HG02981 (cell line): ENCODE data around the gene MAP4K2.

ENCODE experiments used
- ATAC-seq: cut with Tn5 transposase; IDR thresholded peaks from one replicate; pipeline ENCODE4 v1.9.1; 2021; ENCODE audit warnings: mild to moderate bottlenecking, moderate library complexity; ENCODE audit not compliant: unreplicated experiment

Gene MAP4K2

GRCh38 chr11:64755681-64756361 lies 47.2 kb downstream of the MAP4K2 start:
- ATAC-seq = no peak

DNA sequence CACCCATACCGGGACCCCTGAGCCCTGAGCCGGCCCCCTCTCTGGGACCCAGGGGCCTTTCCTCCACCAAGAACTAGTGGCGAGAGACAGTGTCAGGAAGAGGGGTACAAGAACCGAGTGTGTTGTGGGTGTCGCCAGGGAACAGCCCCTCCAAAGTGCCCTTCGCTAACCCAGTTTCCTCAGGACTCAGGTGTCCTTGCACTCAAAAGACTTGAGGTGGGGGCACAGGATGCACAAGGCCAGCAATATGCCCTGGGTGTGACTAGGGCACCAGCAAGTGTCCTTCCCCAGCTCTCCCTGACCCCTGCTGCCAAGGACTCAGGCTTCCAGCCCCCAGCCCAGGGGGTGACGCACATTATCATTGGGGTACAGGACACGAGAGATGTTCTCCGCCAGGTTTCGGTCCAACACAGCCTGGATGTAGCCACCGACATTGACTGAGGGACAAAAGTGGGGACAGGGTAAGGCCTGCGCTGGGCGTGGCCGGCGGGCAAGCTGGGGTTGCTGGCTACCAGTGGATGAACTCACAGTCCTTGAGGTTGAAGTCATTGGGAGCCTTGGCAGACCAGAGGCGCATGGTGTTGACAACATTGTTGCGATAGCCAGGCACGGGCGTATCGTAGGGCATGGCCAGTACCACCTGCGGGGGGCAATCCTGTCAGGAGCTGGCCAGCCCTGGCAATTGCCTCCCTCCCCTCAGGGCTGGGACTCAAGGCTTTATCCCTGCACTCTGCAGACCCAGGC lies 47.9 kb downstream of the MAP4K2 start:
- ATAC-seq = no peak

GRCh38 chr11:64754124-64754918 lies 48.7 kb downstream of the MAP4K2 start:
- no peak for ATAC-seq

DNA sequence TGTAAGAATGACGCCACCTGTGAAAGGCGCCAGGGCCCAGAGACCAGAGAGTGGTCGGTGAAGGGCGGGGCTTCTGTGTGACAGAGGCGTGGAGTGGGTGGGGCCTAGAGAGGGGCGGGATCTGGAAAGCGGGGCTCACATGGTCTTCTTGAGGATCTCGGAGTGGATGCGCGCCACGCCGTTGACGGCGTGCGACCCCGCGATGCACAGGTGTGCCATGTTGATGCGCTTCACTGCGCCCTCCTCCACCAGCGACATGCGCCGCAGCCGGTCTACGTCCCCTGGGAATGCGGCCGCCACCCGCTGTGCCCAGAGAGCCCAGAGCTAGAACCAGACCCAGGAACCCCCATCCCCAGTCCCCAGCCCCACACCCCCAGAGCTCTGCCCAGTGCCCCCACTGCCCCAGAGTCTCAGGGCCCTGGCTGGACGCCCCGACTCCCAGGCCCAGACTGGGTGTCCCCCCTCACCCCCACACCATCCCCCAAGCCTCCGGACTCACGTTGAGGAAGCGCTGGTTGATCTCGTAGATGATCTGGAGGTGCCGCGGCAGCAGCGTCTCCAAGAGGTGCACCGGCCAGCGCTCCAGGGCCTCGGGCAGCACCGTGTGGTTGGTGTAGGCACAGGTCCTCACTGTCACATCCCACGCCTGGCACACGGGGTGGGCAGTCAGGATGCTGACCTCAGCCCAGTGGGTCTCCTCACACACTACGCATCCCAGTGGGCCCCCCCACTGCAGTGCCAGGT lies 49.5 kb downstream of the MAP4K2 start:
- ATAC-seq = no peak

GRCh38 chr11:64753019-64753379 lies 50.0 kb downstream of the MAP4K2 start:
- ATAC-seq = no peak

DNA sequence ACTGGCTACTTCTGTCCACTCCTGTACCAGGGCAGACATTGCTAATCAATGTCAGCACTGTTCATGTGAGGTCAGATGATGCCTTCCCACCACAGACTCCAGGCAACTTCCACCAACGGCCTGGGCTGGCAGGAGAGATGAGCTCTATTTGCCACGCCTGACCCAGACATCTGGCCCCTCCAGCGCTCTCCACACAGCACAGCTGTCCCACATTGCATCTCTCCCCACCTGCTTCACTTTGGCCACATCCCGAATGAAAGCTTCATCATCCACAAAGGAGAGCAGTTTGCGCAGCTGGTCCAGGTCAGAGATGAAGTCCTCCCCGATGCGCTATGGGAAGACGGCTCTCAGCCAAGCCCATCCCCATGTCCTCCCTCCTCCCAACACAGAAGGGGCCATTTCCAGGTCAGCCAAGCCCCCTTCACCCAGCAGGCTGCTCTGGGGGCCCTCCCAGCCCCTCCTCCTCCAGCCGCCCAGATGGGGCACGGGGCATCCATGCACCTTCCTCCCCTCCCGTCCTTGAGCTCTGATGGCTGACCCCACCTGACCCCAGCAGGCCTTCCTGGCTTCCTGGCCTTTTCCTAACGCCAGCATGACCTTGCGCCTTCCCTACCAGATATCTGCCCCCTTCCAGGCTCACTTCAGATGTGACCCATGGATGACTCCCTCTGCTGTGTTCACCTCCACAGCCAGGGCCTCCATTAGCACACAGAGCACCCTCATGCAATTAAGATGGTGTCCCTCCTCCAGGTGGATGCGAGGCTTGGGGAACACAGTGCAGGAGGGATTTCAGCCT lies 50.6 kb downstream of the MAP4K2 start:
- no peak for ATAC-seq

DNA sequence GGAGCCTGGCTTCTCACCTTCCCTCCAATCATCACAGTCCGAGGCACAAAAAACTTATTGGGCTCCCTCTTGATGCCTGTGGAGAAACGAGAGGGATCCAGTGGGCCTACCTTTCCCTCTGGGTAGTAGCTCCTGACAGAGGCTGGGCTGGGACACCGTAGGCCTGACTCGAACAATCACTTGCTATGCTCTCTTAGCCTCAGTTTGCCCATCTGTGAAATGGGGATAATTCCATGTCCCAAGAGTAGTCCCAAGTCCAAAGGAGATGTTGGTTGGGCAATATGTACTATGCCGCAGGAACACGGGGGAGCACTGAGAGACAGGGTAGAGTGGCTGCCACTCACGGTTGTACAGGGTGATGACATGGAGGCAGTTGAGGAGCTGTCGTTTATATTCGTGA lies 51.4 kb downstream of the MAP4K2 start:
- ATAC-seq = no peak

DNA sequence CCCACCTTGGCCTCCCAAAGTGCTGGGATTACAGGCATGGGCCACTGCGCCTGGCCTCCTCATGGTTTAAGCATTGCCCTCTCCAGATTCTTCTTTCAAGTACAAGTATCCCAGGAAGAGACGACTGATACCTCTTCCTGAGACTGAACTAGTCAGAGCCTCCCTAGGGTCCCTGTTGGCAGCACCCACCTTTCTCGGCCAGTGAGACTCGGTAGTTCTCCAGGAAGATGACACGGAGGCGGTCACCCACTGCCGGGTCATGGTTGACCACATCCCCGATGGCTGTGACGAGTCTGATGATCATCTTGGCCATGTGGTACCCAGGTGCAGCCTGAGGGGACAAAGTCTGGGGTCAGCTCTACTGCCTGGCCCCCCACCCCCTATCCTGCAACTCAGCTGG lies 51.9 kb downstream of the MAP4K2 start:
- ATAC-seq = no peak

- no peak for ATAC-seq
Measured at GRCh38 chr11:64750361-64751054, 52.5 kb downstream of the MAP4K2 start.

DNA sequence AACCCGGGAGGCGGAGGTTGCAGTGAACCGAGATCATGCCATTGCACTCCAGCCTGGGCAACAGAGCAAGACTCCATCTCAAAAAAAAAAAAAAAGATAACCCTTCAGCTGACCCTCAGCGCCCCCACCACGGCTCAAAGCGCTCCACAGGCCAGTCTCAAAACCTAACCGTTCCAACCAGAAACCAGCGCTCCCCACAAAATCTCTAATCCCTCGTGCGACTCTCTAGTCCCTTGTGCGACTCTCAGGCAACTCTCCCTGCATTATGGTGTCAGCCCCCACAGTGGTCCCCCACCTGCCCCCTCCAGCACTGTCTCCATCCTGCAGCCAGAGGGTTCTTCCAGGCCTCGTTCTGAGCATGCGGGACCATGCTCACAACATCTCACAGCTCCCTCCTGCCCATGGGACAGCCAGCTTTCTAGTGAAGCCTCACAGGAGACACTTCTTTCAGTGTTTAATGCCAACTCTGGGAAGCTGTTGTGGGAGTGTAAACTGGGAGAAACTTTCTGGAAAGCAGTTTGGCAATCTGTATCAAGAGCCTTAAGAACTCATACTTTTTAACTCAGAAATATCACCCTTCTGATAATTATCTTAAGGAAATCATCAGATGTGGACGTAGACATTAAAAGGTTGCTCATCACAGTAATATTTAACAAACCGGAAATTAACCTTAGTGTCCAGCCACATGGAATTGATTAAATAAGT lies 54.9 kb downstream of the MAP4K2 start:
- ATAC-seq = no peak

- no peak for ATAC-seq
Measured at GRCh38 chr11:64746486-64746885, 56.5 kb downstream of the MAP4K2 start.

DNA sequence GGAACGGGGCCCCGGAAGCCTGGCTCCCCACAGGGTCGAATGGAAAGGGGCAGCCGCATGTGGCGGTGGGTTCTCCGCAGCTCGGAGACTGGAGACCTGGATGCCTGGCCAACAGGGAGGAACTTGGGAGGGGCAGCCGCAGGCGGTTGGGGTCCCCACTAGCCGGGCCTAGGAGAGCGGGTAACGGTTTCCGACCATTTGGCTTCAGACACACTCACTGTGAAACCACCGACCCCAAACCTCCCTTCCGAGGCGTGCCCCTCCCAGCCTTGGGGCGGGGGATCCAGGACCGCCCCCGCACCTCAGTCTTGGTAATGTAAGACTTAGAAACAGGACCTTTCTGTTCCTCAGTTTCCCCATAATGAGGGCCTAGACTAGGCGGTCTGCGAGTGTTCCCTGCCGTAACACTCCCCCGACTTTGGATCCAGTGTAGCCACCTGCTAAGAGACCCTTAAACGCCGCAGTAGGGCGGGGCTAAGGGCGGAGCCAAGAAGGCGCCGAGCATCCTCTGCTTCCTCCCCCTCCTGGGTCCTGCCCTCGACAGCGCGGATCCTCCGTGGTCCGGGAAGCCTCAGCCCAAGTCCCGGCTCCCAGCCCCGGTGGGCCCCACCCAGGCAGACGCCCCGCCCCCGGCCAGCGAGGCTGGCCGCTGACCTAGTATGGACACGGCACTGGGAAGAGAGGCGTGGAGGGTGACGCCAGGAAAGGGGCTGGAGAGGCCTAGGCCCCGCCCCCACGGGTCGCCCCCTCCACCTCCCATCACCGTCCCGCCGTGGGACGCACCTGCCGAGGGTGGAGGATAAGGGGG lies 57.3 kb downstream of the MAP4K2 start:
- ATAC-seq = peak; percentile 28

- no peak for ATAC-seq
Measured at GRCh38 chr11:64745189-64745520, 57.9 kb downstream of the MAP4K2 start.

DNA sequence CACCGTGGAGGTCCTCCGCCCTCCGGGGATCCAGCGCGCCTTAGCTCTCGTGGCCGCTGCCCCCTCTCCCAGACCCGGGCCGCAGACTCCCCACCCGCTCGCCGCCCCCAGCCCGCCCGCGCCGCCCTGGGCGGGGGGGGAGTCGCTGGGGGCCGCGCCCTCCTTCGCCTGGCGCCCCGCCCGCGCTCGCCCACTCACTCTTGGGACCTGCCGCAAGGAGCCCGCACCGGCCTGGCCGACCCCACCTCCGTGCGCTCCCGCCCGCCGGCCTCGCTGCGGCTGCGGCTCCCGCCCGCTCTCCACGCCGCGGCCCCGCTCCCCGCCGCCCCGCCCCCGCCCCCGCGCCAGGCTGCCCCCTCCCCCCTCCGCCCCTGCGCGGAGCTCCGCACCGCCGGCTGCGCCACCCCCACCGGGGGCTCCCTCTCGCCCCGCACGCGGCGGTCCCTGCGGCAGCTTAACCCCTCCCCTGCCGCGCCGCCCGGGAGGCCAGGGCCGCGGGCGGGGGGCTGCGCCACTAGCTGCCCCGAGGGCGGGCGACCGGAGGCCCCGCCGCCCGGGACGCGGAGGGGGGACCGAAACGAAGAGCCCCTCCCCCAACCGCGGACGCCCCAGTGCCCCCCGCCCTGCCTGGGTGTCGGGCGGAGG lies 58.3 kb downstream of the MAP4K2 start:
- no peak for ATAC-seq

GRCh38 chr11:64743591-64744543 lies 59.1 kb downstream of the MAP4K2 start, which contains the start of gene RASGRP2:
TSS of gene RASGRP2 (minus strand) at chr11:64744142. CDS start at chr11:64742866, 1,276 bp downstream.
- ATAC-seq = no peak

DNA sequence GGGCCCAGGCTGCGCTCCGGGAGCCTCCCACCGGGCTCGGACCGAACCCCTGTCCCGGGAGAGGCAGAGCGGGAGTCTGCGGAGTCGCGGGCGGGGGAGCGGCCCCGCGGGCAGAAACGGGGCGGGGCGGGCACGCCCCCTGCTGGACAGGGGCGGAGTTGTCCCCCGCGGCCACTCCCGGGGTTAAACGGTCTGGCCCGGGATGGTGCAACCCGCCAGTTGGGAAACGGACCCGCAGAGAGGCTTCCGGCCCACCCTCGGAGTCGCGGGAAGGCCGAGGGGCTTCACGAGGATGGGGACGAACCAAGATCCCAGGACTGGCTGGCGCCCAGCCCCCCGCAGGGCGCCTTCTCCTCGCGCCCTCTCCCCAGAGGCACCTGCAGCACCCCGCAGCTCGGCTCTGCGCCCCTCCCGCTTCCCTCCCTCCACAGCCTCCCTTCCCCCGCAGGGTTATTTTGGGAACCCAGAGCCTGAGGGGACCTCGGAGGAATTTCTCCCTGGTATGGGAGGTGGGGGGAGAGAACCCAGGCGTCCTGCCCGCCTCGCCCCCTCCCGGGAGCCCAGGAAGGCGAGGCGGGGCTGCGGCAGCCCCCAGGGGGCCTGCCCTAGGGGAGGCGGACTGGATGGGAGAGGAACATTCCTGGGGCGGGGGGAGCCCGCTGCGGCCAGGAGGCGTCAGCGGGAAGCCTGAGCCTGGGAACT lies 60.0 kb downstream of the MAP4K2 start:
- ATAC-seq = no peak
